ENCODE data around the gene EHD4.

GRCh38 chr15:41921167-41921566 lies 51.2 kb downstream of the EHD4 start:
- TF ChIP-seq USF2 (IDR thresholded peaks at IDR 0.05; ENCODE audit: borderline replicate concordance, low read depth, low read length) = no peak
- no peak for TF ChIP-seq CTCF (IDR thresholded peaks at IDR 0.05)
- TF ChIP-seq TCF12 (IDR thresholded peaks at IDR 0.05) = no peak
- TF ChIP-seq NFIC (IDR thresholded peaks at IDR 0.05; ENCODE audit: borderline replicate concordance) = no peak
- no peak for TF ChIP-seq TAF1 (IDR thresholded peaks at IDR 0.05; ENCODE audit: borderline replicate concordance, low read depth, low read length)

Data from SK-N-SH (cell line).